HT1080 (cell line): Measurements from ENCODE around the gene LCN10. TPM values are rescaled to one million over a fixed set of nuclear protein-coding genes. Genes with fewer than 3 reads are reported as not detected.

Experiments
- DNase-seq: peaks from one replicate; pipeline ENCODE4 v3.0.0-alpha.2; 2015; ENCODE audit warnings: low read depth
- total RNA-seq: library from RNA; depleted of rRNA; stranded (reverse); fragments of >200 nt; shearing (Covaris generic); gene quantifications from 2 replicates; pipeline ENCODE4 v1.2.3, GENCODE V29; 2014

The LCN10 gene
- total RNA-seq, 1 experiment from 2014 or later: not detected

DNA sequence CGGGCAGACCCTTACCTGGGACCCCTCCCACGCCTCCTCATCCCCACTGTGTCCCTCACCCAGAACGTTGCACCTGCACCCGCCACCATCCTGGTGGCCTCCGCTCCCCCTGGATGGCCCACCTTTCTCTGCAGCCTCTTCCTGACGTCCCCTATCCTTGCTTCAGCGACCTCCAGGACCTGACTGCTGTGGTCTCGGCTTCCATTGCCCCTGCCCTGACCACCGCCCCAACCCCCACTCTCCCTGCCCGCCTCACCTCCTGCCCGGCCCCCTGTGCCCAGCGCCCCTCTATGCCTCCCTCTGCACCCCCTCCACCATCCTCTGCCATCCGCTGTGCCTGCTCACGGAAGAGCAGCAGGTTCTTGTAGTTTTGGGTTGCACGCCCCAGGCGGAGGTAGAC, 2.2 kb downstream of the LCN10 start:
- DNase-seq: no peak

DNA sequence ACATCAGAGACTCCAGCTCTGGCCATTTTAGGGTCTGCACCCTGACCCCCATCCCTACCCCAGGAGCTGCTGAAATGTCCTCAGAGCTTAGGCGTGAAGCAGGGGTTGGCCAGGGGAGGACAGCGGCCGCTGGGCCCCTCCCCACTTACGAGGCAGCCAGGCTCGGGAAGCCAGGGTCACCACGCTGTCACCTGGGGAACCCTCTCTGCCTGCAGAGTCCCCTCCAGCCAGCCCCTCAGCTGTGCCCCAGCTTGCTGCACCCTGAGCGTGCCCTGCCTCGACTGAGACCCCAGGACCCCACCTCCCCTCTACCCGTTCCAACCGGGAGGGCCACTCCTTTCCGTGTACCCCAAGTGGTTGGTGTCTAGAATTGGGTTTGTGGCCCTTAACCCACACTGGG, 2.7 kb downstream of the LCN10 start:
- no peak for DNase-seq

DNA sequence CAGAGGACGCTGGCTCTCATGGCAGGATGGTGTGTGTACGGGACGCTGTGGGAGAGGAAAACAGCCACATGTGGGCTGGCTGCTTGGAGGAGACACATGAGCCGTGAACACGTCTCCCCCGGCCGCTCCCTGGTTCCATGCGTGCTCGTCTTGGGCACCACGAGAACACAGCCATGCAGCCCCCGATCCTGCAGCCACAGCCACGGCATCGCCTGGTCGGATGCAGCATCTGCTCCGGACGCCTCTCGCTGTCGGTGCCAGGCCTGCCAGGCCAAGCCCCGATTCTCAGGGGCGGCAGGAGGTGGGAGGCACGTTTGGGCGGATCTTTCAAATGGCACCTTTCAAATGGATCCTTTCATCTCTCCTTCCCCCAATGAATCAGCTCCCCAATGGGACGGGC, 3.2 kb downstream of the LCN10 start:
- no peak for DNase-seq

DNA sequence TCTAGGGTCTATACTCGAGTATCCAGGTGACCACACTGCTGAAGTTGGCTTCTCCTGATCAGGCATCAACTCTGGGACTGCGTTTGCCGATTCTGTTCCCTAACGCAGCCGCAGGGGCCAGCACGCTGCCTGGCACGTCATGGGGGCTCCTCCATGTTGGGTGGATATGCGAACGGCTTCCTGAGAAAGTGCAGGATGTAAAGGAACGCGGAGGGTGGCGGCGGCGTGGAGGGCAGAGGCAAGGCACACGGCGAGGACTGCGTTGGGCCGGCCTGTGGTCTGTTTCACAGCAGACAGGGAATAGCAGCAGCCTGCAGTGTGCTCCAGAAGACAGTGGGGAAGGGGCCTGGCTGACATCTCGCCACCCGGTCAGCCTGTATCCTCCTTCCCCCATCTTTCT, 3.8 kb downstream of the LCN10 start:
- no peak for DNase-seq

DNA sequence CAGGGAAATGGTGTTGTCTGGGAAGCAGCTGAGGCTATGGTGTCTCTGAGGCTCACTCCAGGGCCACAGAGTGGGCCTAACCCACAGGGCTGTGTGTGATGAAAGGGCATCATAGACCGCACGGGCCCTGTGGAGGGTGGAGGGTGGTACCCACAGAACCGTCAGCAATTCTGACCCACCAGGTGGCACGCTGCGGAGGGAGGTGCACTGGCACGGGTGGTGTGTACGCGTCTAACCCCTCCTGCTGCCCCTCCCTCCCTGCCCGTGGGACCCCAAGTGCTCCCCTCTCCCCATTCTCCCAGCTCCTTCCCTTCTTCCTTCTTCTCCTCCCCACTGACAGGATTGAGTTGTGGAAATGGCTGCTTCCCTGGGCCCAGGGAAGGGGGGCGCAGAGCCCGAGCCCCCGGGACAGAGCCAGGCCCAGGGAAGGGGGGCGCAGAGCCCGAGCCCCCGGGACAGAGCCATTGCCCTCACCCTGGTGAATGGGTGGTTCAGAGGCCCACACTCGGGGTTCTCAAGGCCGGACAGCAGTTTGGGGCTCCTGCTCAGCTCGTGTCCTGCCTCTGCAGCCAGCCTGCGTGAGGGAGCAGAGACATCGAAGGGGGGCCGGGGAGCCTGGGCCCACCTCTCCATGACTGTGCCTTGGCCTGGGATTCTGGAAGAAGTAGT, 6.8 kb downstream of the LCN10 start:
- DNase-seq: no peak

DNA sequence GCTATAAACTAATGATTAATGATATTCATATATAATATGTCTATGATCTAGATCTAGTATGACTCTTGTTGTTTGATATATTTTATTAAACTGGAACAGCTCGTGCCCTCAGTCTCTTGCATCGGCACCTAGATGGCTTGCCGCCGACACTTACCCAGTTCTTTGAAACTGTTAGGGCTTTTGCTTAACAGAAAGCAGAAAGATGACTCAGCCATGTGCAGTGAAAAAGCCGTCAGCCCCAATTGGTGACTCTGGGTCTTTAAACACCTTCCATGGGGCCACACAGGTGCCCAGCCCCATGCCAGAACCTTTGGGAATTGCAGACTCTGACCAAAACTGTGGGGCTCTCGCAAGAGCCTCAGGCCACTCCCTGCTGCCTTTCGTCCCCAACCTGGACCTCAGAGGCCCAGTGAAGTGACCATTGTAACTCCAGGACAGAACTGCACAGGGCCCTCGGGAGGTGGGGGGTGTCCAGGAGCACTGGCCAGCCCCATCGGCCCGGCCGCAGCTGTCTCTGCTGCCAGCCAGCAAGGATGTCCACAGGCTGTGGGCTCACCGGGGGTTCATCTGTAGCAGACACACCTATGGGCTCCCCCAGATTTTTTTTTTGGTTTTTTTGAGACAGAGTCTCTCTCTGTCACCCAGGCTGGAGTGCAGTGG, 7.8 kb downstream of the LCN10 start:
- DNase-seq: no peak

DNA sequence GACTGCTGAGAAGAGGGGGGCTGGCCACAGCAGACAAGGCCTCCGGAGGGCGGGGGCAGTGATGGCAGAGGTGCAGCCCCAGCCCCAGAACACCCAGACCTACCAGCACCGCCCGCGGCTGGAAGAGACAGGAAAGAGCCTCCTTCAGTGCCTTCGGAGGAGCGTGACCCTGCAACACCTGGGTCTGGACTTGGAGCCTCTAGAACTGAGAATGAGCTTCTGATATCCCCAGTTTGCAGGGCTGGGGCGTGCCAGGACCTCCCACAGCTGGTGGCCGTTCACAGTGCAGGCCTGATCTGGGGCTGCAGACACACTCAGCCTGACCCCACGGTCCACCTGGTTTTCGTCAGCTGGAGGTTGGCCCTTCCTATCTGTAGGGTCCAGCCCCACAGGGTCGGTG, 9.1 kb downstream of the LCN10 start:
- no peak for DNase-seq

DNA sequence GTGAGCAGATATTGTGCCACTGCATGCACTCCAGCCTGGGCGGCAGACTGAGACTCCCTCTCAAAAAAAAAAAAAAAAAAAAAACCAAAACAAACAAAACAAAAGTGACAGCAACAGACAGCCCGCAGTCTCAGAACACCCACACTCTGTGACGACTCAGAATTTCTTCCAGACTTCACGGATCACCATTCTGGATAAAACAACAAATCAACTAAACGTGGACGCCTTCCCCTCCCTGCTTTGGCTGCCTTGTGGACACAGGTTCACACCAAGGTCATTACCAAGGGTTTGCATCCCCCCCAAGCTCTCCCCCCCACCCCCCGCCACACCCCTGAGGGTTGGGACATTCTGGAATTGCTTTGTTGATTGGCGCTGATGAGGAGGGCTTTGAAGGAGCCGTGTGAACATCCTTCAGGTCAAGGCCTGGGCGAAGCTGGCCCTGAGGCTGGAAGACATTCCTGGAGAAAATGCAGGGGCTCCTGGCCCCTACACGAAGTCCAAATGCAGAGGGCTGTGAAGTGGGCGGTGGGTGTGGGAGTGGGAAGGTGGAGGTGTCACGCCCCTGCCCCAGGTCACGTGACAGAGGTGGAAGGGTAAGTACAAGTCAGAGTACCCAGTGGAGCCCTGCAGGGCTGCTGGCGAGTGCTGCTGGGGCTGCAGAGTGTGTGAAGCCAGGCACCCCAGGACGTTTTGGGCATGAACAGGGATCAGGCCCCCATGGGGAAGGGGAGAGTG, 10.1 kb downstream of the LCN10 start:
- no peak for DNase-seq

DNA sequence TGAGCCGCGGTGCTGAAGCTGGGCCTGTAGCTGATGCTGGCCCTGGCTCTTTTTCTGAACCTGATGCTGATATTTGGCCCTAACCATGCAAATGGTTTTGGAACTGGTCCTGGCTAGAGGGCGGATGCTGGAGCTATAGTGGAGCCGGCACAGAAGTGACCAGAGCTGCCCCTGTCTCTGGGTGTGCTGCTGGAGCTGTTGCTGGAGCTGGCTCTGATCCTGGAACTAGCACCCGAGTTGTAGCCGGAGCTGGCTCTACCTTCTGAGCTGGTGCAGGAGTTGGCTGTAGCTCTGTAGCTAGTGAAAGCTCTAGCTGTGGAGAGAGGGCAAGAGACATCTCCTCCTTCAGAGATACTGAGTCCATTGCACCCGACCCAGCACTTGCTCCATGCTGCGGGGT, 12.8 kb downstream of the LCN10 start:
- no peak for DNase-seq

DNA sequence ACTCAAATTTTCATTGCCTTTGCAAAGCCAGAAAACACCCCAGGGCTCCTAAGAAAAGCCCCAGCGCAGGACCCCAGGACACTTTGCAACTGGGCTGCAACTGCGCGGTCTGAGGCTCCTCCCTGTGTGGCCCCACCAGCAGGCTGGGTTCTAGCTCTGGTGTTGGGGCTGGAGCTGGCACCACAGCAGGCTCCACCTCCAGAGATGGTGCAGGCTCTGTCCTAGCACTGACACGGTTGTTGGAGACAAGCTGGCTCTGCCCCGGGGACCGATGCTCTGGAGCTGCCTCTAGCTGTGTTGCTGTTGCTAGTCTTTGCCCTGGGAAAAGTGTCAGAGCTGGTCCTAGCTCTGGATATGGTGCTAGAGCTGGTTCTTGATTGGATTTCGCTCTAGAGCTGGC, 13.6 kb downstream of the LCN10 start:
- DNase-seq: no peak

DNA sequence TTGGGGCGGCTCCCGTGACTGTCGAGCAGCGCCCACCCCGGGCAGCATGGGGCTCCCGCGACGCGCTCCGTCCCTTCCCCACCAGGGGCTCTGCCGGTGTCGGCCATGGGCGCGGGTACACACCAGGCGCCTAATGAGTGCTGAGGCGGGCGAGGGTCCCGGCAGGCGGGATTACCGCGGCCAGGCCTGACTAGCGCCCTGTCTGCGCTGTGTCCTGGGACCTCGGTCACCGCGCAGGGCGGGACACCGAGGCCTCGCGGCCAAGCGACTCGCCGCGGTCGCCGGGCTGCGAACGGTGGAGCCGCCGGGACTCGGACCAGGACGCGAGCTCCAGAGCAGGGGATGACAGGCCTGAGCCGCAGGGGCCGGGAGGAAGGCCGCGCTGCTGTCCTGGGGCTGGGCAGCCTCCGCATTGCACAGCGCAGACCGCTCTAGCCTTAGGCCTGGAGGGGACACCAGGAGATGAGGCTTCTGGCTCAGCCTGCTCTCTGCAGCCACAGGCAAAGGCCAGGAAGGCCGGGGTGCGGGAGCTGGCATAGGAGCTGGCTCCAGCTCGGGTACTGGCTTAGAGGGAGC, 14.1 kb downstream of the LCN10 start:
- no peak for DNase-seq

DNA sequence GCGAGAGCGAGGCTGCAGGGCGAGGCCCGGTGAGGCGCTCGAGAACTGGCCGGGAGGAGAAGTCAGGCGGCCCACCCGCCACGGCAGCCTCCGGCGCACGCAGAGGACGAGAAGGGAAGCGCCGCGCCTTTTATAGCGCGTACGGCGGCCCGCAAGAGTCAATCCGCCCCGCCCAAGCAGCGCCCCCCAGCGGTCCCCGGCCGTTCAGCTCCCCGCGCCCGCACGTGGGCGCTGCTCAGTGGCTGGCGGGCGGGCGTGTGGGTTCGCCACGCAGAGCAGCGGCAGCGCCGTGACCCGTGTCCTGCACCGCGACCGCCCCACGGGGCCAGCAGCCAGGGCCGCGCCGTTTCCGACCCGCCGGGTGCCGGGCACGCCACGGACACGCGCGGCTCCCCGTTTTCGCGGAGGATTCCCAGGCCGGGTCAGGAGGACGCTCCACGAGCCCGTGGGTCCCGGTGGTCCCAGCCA, 14.6 kb downstream of the LCN10 start:
- DNase-seq: peak; percentile 73

DNA sequence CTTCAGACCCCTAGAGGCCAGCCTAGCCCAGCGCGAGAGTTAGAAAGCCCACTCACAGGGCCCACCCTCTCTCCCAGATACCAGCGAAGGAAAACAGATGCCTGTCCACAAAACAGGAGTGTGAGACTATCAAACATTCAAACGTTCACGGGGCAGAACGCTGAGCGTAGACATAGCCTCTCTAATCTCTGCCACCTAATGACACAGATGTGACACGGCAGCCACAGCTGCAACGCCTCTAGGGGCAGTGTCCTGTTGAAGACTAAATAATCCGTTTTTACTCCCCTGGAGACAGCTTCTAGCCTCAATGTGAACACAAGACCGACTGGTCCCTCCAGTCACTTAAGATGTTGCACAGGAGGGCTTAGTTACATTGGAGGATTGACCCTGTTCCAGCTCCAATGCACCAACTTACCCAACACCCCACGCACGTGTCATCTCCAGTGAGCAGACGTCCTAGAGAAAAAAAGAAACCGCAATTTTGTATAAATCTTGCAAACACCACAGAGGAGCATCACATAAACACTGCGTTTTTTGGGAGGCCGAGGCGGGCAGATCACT, 16.0 kb downstream of the LCN10 start:
- no peak for DNase-seq

DNA sequence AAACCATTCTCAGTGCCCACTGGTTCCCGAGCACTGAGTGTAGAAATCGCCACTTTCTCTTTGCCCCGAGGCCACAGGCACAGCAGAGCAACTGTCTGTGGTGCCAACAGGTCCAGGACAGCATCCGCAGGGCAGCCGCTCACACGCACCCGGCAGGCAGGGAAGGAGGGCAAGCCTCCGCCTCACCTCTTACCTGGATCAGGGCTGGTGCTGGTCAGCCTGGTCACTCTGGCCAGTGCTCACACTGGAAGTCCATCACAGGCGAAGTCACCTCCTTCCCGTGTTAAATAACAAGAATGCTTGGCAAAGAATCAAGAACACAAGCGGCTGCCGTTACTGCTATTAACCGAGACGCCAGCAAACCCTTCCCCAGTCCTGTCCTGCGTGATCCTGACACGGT, 16.6 kb downstream of the LCN10 start:
- DNase-seq: no peak

DNA sequence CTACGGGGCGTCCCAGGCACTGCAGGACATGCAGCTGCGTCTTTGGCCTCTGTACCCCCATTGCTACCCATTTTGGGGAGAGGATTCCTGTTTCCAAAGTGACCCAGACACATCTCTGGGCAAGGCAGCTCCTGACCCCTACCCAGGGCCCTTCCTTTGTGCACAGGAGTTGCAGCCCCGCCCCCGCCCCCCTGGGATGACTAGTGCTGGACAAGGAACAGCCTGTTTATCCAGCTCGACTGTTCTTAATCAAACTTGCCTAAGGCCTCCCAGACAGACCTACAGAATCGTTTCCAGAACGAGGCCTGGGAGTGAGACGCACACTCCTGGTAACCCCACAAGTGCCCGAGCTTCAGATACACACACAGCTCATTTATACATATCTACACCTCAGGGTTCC, 17.1 kb downstream of the LCN10 start:
- DNase-seq: peak; percentile 46

DNA sequence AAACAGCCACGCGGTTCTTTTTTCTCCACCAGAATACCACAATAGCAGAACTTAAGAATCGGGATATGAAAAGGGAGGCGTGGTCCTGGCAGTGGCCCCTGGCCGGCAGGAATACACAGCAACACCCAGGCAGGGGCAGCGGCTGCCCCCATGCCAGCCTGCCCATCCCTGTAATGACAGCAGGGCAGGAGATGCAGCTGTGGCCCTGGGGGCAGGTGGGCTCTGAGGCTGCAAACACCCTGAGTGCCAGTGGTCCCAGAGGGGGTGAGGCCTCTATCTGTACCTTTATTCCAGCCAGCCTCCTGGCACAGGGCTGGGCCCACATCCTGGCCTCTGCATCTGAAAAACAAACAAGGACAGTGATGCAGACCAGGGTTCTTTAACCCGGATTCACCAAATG, 18.0 kb downstream of the LCN10 start:
- DNase-seq: no peak

DNA sequence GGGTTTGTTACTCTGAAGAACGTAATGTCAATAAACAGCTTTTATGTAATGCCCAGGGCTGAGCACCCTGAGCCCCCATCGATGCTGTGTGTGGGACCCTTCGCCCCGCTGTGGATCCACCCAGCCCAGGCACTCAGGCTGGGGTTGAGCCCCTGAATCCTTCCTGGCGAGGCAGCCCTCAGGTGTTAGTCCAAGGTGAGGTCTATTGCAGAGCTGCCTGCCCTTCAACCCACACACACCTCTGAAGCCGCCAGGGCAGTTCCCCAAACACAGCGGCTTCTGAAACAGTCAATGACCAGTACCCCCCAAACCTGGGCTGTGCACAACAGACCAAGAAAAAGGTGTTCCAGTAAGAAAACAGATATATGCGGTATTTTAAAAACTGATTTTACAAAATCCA, 18.8 kb downstream of the LCN10 start:
- DNase-seq: no peak

DNA sequence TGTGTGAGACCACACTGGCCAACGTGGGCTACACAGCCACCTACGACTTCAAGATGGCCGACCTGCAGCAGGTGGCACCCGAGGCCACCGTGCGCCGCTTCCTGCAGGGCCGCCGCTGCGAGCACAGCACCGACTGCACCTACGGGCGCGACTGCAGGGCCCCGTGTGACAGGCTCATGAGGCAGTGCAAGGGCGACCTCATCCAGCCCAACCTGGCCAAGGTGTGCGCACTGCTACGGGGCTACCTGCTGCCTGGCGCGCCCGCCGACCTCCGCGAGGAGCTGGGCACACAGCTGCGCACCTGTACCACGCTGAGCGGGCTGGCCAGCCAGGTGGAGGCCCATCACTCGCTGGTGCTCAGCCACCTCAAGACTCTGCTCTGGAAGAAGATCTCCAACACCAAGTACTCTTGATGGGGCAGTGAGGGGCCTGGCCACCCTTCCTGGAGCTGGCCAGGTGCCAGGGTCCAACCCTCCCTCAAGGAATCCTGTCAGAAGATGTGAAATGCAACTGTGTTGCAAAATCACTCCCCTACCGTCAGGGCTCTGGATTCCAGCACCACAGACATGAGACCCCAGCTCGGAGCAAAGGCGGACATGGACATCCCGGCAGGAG, 19.3 kb downstream of the LCN10 start:
- DNase-seq: peak; percentile 39

DNA sequence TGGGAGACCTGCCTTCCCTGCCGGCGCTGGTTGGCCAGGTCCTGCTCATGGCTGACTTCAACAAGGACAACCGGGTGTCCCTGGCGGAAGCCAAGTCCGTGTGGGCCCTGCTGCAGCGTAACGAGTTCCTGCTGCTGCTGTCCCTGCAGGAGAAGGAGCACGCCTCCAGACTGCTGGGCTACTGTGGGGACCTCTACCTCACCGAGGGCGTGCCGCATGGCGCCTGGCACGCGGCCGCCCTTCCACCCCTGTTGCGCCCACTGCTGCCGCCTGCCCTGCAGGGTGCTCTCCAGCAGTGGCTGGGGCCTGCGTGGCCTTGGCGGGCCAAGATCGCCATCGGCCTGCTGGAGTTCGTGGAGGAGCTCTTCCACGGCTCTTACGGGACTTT, 19.8 kb downstream of the LCN10 start:
- DNase-seq: peak; percentile 53

DNA sequence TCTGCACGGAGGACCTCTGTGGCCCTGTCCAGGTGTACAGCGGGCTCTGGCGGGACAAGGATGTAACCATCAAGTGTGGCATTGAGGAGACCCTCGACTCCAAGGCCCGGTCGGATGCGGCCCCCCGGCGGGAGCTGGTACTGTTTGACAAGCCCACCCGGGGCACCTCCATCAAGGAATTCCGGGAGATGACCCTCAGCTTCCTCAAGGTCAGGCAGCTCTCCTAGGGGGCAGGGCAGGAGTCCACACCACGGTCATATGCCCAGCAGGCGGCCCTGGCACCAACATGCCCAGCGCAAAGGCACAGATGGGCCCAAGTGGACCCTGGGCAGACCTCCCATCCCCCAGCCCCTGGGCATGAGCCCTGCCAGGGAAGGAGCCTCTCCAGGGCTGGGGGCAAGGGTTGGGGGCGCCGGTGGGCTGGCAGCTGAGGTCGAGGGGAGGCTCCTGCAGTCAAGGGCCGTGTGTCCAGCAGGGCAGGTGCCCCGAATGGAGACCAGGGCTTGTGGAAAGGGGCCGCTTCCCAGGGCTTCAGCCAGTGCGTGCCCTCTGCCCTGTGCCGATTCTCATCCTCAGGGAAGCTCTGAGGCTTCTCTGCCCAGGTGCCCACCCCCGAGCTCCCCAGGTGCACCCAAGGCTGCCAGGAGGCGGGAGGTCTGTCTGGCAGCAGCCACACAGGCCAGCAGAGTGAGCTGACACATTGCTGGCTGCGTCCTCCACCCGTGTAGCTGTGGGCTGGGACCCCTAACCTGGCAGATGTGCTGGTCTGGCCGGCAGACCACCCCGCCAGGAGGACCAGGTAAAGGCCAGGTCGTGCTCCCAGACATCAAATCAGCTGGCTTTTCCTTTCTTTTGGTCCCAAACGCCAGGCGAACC, 20.4 kb downstream of the LCN10 start:
- DNase-seq: no peak
